Jurkat, Clone E6-1 (cell line): ENCODE data around the gene SENP6. TPM values are rescaled to one million over a fixed set of nuclear protein-coding genes. Genes with fewer than 3 reads are reported as not detected.
"Not testable (repeated sequence)": the region's sequence is repeated elsewhere in the genome, so short reads cannot be mapped to it uniquely, and the experiment has no call there.

Experiments used
- DNase-seq: peaks from one replicate; pipeline ENCODE4 v3.0.0-alpha.2; 2011; ENCODE audit warnings: low read depth, low spot score
- H3K4me3 ChIP-seq: 2 replicates; pipeline ENCODE4 v1.5.1; 2011; ENCODE audit warnings: mild to moderate bottlenecking, low read length, control low read depth, moderate library complexity
- polyA plus RNA-seq: library from polyadenylated mRNA; unstranded; fragments of >200 nt; gene quantifications from one replicate; pipeline ENCODE4 v1.2.1, GENCODE V29; 2012; ENCODE audit warnings: missing spikeins; ENCODE audit not compliant: insufficient read length, insufficient read depth

SENP6 gene, protein sequence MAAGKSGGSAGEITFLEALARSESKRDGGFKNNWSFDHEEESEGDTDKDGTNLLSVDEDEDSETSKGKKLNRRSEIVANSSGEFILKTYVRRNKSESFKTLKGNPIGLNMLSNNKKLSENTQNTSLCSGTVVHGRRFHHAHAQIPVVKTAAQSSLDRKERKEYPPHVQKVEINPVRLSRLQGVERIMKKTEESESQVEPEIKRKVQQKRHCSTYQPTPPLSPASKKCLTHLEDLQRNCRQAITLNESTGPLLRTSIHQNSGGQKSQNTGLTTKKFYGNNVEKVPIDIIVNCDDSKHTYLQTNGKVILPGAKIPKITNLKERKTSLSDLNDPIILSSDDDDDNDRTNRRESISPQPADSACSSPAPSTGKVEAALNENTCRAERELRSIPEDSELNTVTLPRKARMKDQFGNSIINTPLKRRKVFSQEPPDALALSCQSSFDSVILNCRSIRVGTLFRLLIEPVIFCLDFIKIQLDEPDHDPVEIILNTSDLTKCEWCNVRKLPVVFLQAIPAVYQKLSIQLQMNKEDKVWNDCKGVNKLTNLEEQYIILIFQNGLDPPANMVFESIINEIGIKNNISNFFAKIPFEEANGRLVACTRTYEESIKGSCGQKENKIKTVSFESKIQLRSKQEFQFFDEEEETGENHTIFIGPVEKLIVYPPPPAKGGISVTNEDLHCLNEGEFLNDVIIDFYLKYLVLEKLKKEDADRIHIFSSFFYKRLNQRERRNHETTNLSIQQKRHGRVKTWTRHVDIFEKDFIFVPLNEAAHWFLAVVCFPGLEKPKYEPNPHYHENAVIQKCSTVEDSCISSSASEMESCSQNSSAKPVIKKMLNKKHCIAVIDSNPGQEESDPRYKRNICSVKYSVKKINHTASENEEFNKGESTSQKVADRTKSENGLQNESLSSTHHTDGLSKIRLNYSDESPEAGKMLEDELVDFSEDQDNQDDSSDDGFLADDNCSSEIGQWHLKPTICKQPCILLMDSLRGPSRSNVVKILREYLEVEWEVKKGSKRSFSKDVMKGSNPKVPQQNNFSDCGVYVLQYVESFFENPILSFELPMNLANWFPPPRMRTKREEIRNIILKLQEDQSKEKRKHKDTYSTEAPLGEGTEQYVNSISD
- polyA plus RNA-seq = 36.9 TPM

DNA sequence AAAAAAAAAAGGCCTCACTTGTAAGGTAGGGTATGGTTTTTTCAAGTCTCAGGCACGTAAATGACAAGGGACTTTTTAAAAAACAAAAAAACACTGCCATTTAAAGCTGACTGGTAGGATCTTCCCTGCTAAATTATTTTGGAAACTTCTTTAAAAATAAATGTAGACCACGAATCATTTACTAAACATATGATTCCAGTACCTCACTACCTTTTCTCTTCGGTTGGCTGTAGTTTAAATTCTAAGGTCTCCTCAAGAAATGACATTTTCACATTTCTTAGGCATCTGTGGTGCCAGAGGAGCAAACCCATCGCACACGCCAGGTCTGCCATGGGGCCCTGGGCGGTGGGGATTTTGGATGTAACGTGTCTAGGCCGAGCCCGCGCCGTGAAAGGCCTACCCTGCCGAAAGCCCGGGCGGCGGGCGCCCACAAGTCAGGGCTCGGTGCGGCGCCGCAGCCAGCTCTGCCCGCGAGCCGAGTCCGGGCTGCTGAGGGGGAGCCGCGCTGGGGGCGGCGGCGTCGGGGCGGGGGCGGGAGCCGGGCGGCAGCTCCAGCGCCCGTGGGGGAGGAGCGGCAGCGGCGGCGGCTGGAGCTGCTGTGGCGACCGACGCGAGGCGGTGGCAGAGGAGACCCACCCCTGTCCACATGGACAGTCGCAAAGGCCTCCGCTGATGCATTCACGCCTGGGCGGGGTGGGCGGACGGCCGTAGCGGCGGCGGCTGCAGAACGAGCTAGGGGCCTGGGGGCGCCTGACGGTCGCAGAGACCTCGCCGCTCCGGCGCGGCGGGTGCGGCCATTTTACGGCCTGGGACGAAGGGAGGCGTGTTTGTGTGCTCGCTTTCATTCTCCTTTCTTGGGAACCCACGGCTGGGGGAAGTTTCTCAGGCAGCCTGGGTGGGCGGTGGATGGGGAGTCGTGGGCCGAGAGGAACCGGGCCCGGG is at the start of gene SENP6:
TSS of gene SENP6 (plus strand) at position 577 of the 942 bp plus-strand sequence. CDS start 645 bp downstream, outside the sequence.
- peak; percentile 46 for DNase-seq
- peak within 1 kb of the TSS; percentile 68 for H3K4me3 ChIP-seq

DNA sequence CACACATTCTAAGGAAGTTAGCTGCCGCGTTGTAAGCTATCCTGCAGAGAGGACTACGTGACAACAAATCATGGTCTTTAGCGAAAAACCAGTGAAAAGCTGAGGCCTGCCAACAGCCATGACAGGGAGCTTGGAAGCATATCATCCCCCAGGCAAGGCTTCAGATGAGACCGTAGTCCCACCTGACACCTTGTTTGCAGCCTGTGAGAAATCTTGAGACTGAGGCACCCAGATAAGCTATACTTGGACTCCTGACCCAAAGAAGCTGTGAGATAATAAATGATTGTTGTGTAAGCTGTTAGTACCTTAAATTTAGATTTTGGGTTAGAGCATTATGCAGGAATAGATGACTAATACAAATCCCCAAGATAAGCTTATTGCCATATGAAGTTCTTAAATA is 45.4 kb upstream of the SENP6 start:
- no peak for DNase-seq

DNA sequence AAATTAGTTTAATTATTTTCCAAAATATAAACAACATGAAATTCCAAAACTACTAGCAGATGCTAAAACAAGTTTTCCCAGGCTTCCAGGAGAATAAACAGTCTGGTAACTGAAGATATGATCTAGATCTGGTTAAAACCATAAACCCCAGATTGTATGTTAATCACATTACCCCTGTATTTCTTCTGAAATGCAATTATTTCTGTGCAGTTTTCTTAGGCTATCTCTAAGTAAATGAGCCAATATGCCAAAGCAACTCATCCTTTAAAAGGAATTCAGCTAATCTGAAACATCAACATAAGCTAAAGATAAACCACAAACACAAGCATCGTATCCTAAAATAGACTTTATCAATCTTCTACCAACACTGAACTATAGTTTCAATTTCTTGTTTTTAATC is 44.6 kb upstream of the SENP6 start:
- H3K4me3 ChIP-seq = no peak overlapping the region
- no peak for DNase-seq

More for the DNA sequence above, 45.4 kb upstream of the SENP6 start:
- H3K4me3 ChIP-seq = no peak overlapping the region

DNA sequence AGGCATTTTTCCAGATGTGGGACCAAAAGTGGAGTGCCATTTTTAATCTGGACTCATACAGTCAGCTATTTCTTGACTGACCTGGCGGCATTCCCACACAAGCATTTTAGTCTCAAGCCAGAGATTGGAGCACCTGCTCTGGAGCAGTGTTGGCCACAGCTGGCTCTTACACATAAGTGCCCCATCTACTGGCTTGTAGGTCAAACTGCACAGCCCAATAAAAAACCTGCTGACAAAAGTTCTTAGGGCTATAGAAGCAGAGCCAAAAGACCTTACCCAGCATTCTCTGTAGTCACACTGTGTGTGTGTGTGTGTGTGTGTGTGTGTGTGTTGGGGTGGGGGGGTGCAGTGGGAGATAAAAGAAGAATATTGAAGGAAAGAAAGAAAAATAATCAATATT is 38.6 kb upstream of the SENP6 start:
- DNase-seq = peak; percentile 27
- H3K4me3 ChIP-seq = no peak overlapping the region

DNA sequence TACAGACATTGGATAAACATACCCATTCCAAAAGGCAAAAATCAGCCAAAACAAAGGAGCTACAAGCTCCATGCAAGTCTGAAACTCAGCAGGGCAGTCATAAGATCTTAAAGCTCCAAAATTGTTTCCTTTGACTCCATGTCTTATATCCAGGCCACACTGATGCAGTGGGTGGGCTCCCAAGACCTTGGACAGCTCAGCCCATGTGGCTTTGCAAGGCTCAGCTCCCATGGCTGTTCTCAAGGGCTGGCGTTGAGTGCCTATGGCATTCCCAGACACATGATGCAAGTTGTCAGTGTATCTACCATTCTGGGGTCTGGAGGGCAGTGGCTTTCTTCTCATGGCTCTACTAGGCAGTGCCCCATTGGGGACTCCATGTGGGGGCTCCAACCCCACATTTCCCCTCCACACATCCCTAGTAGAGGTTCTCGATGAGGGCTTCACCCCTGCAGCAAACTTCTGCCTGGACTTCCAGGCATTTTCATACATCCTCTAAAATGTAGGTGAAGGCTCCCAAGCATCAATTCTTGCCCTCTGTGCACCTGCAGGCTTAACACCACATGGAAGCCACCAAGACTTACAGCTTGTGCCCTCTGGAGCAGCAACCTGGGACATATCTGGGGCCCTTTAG is 35.4 kb upstream of the SENP6 start:
- H3K4me3 ChIP-seq = no peak overlapping the region
- no peak for DNase-seq

DNA sequence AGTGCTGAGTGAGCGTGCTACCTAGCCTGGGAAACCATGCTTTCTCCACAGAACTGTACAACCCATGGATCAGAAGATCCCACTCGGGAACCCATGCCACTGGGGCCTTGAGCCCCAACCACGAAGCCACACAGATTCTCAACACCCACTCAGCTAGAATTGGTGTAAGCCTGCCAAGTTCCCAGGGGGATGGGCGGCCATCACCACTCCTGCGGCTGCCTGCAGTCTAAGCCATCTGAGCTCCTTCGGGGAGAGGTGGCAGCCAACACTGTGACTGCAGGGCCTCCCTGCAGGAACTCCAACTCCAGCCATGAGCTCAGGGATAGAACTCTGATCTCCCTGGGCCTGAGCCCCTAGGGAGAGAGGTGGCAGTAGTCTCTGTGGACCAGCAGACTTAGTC is 33.6 kb upstream of the SENP6 start:
- no peak for DNase-seq
- no peak overlapping the region for H3K4me3 ChIP-seq

DNA sequence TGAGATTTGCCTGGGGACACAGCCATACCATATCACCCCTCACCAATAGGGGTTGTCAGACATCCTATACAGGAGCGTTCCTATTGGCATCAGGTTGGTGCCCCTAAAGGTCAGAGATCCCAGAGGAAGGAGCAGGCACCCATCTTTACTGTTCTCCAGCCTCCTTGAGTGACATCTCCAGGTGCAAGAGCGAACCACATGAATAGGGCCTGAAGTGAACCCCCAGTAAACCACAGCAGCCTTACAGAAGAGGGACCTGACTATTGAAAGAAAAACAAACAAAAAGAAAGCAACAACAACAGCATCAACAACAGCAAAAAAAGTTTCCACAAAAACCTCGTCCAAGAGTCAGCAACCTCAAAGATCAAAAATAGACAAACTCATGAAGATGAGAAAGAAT is 32.7 kb upstream of the SENP6 start:
- no peak for DNase-seq
- no peak overlapping the region for H3K4me3 ChIP-seq

DNA sequence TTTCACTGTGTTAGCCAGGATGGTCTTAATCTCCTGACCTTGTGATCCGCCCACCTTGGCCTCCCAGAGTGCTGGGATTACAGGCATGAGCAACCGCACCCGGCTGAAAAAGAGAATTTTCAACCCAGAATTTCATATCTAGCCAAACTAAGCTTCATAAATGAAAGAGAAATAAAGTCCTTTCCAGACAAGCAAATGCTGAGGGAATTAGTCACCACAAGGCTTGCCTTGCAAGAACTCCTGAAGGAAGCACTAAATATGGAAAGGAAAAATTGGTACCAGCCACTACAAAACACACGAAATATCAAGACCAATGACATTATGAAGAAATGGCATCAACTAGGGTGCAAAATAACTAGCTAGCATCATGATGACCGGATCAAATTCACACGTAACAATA is 31.0 kb upstream of the SENP6 start:
- H3K4me3 ChIP-seq, DNase-seq: not testable (repeated sequence)

DNA sequence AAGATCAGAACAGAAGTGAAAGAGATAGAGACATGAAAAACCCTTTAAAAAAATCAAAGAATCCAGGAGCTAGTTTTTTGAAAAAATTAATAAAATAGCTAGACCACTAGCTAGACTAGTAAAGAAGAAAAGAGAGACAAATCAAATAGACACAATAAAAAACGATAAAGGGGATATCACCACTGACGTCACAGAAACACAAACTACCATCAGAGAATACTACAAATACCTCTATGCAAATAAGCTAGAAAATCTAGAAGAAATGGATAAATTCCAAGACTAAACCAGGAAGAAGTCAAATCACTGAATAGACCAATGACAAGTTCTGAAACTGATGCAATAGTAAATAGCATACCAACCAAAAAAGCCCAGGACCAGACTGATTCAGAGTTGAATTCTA is 29.6 kb upstream of the SENP6 start:
- H3K4me3 ChIP-seq = no peak overlapping the region
- DNase-seq = no peak

DNA sequence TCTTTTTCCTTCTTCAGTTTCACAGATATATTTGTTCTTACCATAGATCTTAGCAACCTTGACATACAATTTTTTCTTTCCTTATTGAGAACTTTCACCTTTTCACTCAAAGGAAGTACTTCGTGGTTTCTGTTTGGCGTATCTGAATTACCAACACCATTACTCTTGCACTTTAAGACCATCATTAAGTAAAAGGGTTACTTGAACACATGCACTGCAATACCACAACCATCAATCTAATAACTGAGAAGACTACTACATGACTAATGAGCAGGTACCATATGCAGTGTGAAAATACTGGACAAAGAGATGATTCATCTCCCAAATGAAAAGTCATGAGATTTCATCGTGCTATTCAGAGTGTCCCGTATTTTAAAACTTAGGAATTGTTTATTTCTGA is 21.7 kb upstream of the SENP6 start:
- DNase-seq = no peak
- H3K4me3 ChIP-seq = no peak overlapping the region

DNA sequence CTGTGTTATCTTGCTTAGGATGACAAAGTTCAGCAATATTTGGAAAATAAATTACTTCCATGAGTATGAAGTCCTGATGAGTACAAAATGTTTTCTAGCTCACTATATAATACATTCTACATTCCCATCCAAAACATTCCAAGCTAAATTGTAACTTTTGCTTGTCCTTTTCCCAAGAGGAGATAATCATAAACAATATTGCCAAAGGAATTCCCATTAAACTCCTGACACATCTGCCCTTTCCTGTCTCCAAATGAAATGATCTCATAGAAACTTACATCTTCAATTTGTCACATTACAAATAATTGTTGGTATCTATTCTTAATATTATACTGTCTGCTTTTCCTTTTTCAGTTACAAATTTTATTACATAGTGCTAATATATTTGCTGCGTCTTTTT is 20.4 kb upstream of the SENP6 start:
- no peak overlapping the region for H3K4me3 ChIP-seq
- no peak for DNase-seq

DNA sequence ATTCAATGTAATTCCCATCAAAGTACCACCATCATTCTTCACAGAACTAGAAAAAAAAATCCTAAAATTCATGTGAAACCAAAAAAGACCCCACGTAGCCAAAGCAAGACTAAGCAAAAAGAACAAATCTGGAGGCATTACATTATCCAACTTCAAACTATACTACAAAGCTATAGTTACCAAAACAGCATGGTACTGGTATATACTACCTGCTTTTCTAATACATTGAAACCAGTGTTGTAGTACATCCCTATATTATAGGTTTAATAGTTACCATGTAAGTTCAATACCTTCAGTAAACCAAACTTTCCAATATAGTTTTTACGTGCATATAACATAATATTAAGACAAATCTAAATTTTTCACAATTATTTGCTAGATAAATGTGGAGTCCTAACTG is 17.1 kb upstream of the SENP6 start:
- DNase-seq, H3K4me3 ChIP-seq: not testable (repeated sequence)

DNA sequence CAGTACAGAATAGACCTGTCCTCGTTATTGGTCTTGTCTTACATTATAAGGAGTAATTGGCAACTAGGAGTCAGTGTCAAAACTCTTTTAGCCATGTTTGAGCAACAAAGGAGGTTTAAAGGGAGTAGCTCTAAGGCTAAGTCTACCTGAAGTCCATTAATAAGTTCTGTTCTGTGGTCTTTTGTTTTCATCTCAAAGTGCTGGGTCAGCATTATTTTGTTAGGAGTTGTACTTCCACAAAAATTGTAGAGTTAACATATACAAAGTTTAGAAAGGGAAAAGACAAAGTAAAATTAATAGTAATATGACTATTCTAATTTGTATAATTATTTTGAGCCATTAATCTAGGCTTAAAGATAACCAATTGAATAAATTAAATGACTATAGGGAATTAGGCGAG is 12.7 kb upstream of the SENP6 start:
- H3K4me3 ChIP-seq = no peak overlapping the region
- no peak for DNase-seq

DNA sequence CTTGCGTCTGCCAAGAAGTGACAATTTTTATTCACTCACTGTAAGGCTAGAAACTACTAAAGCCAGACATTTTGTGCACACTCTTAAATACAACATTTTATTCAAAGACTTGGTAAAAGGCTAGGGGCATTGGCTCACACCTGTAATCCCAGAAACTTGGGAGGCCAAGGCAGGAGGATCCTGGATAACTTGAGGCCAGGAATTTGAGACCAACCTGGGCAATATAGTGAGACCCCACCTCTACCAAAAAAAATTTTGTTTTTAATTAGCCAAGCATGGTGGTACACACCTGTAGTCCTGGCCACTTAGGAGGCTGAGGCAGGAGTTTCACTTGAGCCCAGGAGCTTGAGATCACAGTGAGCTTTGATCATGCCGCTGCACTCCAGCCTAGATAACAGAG is 11.3 kb upstream of the SENP6 start:
- H3K4me3 ChIP-seq = no peak overlapping the region
- DNase-seq = no peak

DNA sequence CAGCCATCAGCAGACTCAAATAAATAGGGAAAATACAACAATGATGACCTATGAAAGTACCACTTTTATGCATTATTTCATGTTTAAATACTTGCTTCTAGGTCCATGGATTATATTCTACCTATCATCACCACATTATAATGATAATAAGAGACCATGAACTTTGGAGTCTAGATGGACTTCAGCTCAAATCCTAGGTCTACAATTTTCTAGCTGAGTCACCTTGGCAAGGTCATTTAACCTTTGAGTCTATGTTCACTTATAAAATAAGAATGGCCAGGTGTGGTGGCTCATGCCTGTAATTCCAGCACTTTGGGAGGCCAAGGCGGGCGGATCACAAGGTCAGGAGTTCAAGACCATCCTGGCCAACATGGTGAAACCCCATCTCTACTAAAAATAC is 5.3 kb upstream of the SENP6 start:
- not testable (repeated sequence) for H3K4me3 ChIP-seq, DNase-seq

DNA sequence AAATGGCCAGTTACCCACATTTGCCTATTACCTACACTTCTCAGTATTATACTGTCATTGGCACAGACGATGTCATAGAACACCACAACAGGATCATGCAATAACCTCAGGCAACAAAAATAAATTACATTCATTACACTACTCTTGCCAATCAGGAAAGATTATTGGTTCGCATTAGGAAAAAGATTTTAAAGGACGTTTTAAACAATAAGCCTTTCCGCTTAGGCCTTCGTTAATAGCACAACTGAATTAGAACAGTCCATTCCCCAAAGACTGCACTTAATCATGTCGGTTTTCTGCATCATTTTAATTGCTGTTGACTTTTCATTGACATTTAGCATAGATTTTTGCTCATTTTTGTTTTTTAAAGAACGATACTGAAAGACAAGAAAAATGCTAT is 912 bp upstream of the SENP6 start:
- H3K4me3 ChIP-seq = peak overlapping the region; percentile 68
- DNase-seq = no peak

DNA sequence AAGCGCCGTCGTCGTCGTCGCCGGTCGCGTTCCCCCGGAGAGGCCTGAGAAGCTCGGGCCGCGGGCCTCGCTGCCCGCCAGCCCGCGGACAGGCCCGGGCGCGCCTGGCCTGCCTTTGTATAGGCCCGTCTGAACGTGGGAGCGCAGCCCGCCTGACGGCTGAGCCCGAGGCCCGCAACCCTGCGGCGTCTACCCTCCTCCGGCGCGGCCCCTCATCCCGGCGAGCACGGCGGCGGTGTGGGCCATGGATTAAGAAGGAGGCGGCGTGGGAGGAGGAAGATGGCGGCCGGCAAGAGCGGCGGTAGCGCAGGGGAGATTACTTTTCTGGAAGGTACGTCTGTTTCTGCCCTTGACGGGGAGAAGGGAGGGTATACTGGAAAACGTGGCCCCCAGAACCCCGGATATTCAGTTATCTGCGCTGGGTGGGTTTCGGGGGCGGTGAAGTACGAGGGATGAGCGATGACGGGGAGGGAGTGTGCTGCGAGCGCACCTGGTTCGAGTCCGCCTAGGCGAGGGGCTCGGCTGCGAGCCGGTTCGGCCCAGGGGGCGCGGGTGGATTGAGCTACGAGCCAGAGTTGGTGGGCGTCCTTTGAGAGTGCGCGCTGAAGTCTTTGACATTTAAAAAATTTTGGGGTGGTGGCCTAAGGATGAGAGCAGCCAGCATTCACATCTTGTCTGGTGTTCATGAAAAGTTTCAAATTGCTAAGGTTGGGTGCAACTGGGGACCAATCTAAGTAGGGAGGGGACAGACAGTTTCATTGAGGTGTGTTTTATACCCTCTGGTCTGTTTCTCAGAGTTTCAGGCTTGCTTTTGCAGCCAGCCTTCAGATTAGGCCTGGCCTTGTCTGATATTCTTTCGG is 796 bp downstream of the SENP6 start:
- DNase-seq = peak; percentile 29
- H3K4me3 ChIP-seq = peak overlapping the region; percentile 68

DNA sequence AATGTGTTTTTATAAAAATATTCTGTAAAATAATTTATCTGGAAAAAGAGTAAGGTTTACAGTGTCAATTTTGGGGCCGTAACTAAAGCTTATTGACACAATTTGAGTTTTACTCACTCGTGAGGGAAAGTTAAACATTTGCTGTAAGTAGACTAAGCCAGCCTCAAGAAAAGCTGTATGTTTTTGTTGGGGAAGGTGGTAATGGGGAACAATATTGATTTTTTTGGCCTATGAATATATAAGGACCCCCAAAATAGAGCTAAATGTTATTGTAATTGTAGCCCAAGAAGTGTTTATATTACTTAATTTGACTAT is 1.4 kb downstream of the SENP6 start:
- peak overlapping the region; percentile 68 for H3K4me3 ChIP-seq
- no peak for DNase-seq
